B cell (primary cell): ENCODE data around the gene SLC24A4. TPM values are rescaled to one million over a fixed set of nuclear protein-coding genes. Genes with fewer than 3 reads are reported as not detected.

ENCODE experiments used
- ATAC-seq: fragments of 200-7000 bp; cut with Tn5 transposase; one replicate; pipeline ENCODE4 v1.10.0; 2021; ENCODE audit warnings: low read depth, mild to moderate bottlenecking, moderate number of reproducible peaks, moderate library complexity
- CTCF ChIA-PET: fragments of 350-600 bp; sonication (Branson Sonifier 250); formaldehyde crosslinking; loops from one replicate; lab custom pipeline; 2021; ENCODE audit warnings: antibody characterized with exemption, inconsistent platforms; lab: Charles Lee
- POLR2A ChIA-PET: fragments of 350-600 bp; sonication (Branson Sonifier 250); formaldehyde crosslinking; loops from one replicate; lab custom pipeline; 2021; ENCODE audit warnings: antibody characterized with exemption; lab: Charles Lee
- DNase-seq: peaks from one replicate; pipeline ENCODE4 v3.0.0; 2013
- H2AFZ ChIP-seq: 2 replicates; pipeline ENCODE4 v1.6.1; 2012; ENCODE audit warnings: mild to moderate bottlenecking, low read depth, low read length; ENCODE audit not compliant: insufficient read depth, poor library complexity, severe bottlenecking
- H3K27ac ChIP-seq, 2 donors: 1 replicate in 1 of 2; 2 replicates in 1 of 2; pipeline ENCODE4 v1.5.1; 2012 to 2013; ENCODE audit warnings: low read length in 2 of 2, mild to moderate bottlenecking in 2 of 2, moderate library complexity in 1 of 2
- H3K27me3 ChIP-seq, 4 experiments: fragments of 200-600 bp in 1 of 4; sonication (generic) in 1 of 4; replicated peaks in 1 of 4; 1 replicate in 2 of 4; 2 replicates in 2 of 4; pipeline versions ENCODE4 v1.6.1 to v1.7.0; 2013 to 2016; ENCODE audit warnings: low read length in 3 of 4, mild to moderate bottlenecking in 2 of 4, mixed read lengths in 1 of 4, moderate library complexity in 1 of 4; ENCODE audit not compliant: insufficient read depth in 4 of 4, control insufficient read depth in 3 of 4; ENCODE audit errors: control extremely low read depth in 1 of 4
- H3K36me3 ChIP-seq, 2 experiments: replicated peaks in 1 of 2; 1 replicate in 1 of 2; 2 replicates in 1 of 2; pipeline versions ENCODE4 v1.6.1 to v1.7.1; 2013; ENCODE audit warnings: low read length in 1 of 2; ENCODE audit not compliant: insufficient read depth in 2 of 2, control insufficient read depth in 1 of 2; ENCODE audit errors: control extremely low read depth in 1 of 2, extremely low read depth in 1 of 2
- H3K4me1 ChIP-seq, 2 donors: fragments of 200-600 bp in 1 of 2; sonication (generic) in 1 of 2; 1 replicate in 1 of 2; 2 replicates in 1 of 2; pipeline versions ENCODE4 v1.5.1 to v1.6.1; 2013 to 2017; ENCODE audit warnings: low read length in 2 of 2; ENCODE audit not compliant: control insufficient read depth in 2 of 2, insufficient read depth in 2 of 2
- H3K4me2 ChIP-seq: replicated peaks from 2 replicates; pipeline ENCODE3; 2012; ENCODE audit warnings: mild to moderate bottlenecking, low read depth, low read length; ENCODE audit not compliant: poor library complexity, severe bottlenecking
- H3K4me3 ChIP-seq, 5 experiments: fragments of 200-600 bp in 1 of 5; sonication (generic) in 1 of 5; 1 replicate in 3 of 5; 2 replicates in 2 of 5; pipeline versions ENCODE4 v1.5.1 to v1.7.0; 2011 to 2016; ENCODE audit warnings: low read length in 4 of 5, mild to moderate bottlenecking in 4 of 5, low read depth in 2 of 5, control low read depth in 1 of 5, moderate library complexity in 1 of 5; ENCODE audit not compliant: insufficient read depth in 1 of 5; ENCODE audit errors: control extremely low read depth in 1 of 5, extremely low read depth in 1 of 5
- H3K79me2 ChIP-seq: fragments of 200-600 bp; sonication (generic); one replicate; pipeline ENCODE4 v1.6.0; 2016; ENCODE audit warnings: low read length; ENCODE audit not compliant: control insufficient read depth, insufficient read depth
- H3K9ac ChIP-seq: fragments of 200-600 bp; sonication (generic); 2 replicates; pipeline ENCODE4 v1.6.1; 2017; ENCODE audit warnings: mild to moderate bottlenecking, low read length, moderate library complexity
- H3K9me3 ChIP-seq, 3 donors: one replicate each; pipeline versions ENCODE4 v1.6.1 to v1.7.1; 2013; ENCODE audit warnings: low read length in 2 of 3; ENCODE audit not compliant: control insufficient read depth in 2 of 3, insufficient read depth in 1 of 3; ENCODE audit errors: control extremely low read depth in 1 of 3
- H4K20me1 ChIP-seq: 2 replicates; pipeline ENCODE4 v1.6.0; 2012; ENCODE audit warnings: mild to moderate bottlenecking, low read length; ENCODE audit not compliant: insufficient read depth, control insufficient read depth, poor library complexity, severe bottlenecking
- H3K27ac Mint-ChIP-seq: one replicate; pipeline ENCODE4 v1.8.0; 2021; ENCODE audit warnings: mixed read lengths
- H3K27me3 Mint-ChIP-seq: one replicate; pipeline ENCODE4 v1.8.0; 2021; ENCODE audit warnings: mixed read lengths
- H3K4me1 Mint-ChIP-seq: one replicate; pipeline ENCODE4 v1.8.0; 2021; ENCODE audit warnings: mixed read lengths
- H3K4me3 Mint-ChIP-seq: one replicate; pipeline ENCODE4 v1.8.0; 2021; ENCODE audit warnings: mixed read lengths
- H3K9me3 Mint-ChIP-seq: one replicate; pipeline ENCODE4 v1.8.0; 2022; ENCODE audit warnings: mixed read lengths; ENCODE audit not compliant: insufficient read depth
- CTCF ChIP-seq: fragments of 200-600 bp; IDR thresholded peaks from one replicate; pipeline ENCODE4 v1.8.0; 2022; ENCODE audit warnings: antibody characterized with exemption, mild to moderate bottlenecking
- EZH2 ChIP-seq: IDR thresholded peaks from 2 replicates; pipeline ENCODE4 v1.6.1; 2012; ENCODE audit warnings: borderline replicate concordance, low read depth, mild to moderate bottlenecking, moderate library complexity, low read length; ENCODE audit not compliant: insufficient read depth, poor library complexity, severe bottlenecking
- WGBS: methylation state at CpG from one replicate; pipeline ENCODE4 v1.1.5; 2013; ENCODE audit warnings: missing lambda C conversion rate; ENCODE audit not compliant: insufficient coverage; 5-methylcytosine and 5-hydroxymethylcytosine counted together
- intact Hi-C: fragments of 100-400 bp; cut with micrococcal nuclease; formaldehyde crosslinking; loops from one replicate; pipeline ENCODE4 v1.10.0; 2022
- polyA plus RNA-seq: library from polyadenylated mRNA; depleted of rRNA; stranded (reverse); fragments of >200 nt; gene quantifications from 2 replicates; pipeline ENCODE4 v1.2.3, GENCODE V29; 2012
- total RNA-seq, 2 donors: library from RNA; stranded (reverse); fragments of 120-200 nt in 1 of 2; gene quantifications; 1 replicate in 1 of 2; 2 replicates in 1 of 2; pipeline versions ENCODE4 v1.2.3 to v1.2.4, GENCODE V29; 2013 to 2022

The SLC24A4 gene
- total and polyA plus RNA-seq, 2 donors (not counting 1 experiment from before 2014, with no cell fraction given): 0.19 TPM; not detected in 1

GRCh38 chr14:92411941-92412340 is 89.0 kb downstream of the SLC24A4 start:
- Histone ChIP-seq H2AFZ (no peak overlapping the region), H3K27me3 (peaks cover 0 to 10% (median 3%) of the 10 kb centered on the region in 4 experiments), H3K4me3 (no peak overlapping the region), H3K79me2 (no peaks in the 10 kb centered on the region), H4K20me1 (no peaks in the 10 kb centered on the region), H3K4me1 (peaks cover 0 to 8% of the 10 kb centered on the region in 2 donors), H3K36me3 (no peaks in the 10 kb centered on the region), H3K9me3 (peaks cover 0 to 4% (median 0%) of the 10 kb centered on the region in 3 donors), H3K4me2 (no peak overlapping the region), H3K9ac (no peak overlapping the region), H3K27ac (no peak overlapping the region)
- intact Hi-C loops: no loop called here
- H3K27ac Mint-ChIP-seq: no peak overlapping the region
- POLR2A ChIA-PET: no interaction called here
- ATAC-seq (no peak), DNase-seq (no peak)
- CTCF ChIA-PET: no interaction called here
- no peak for TF ChIP-seq EZH2
- TF ChIP-seq CTCF: no peak
- peaks cover 28% of the 10 kb centered on the region for H3K27me3 Mint-ChIP-seq
- peaks cover 10% of the 10 kb centered on the region for H3K4me1 Mint-ChIP-seq
- H3K9me3 Mint-ChIP-seq: peaks cover 6% of the 10 kb centered on the region
- H3K4me3 Mint-ChIP-seq: no peak overlapping the region
- 79% methylated on average over 6 of the region's 7 CpGs for WGBS

- no peaks in the 10 kb centered on the region for H3K9me3 Mint-ChIP-seq
- H3K27ac Mint-ChIP-seq: no peak overlapping the region
- Histone ChIP-seq H3K27me3 (peaks cover 0 to 10% (median 3%) of the 10 kb centered on the region in 4 experiments), H4K20me1 (no peaks in the 10 kb centered on the region), H3K79me2 (no peaks in the 10 kb centered on the region), H3K4me2 (no peak overlapping the region), H3K27ac (no peak overlapping the region), H3K9me3 (peaks cover 0 to 4% (median 0%) of the 10 kb centered on the region in 3 donors), H3K4me1 (peaks cover 0 to 8% of the 10 kb centered on the region in 2 donors), H2AFZ (no peak overlapping the region), H3K4me3 (no peak overlapping the region), H3K9ac (no peak overlapping the region), H3K36me3 (no peaks in the 10 kb centered on the region)
- TF ChIP-seq CTCF (no peak), EZH2 (no peak)
- intact Hi-C loops: no loop called here
- peaks cover 28% of the 10 kb centered on the region for H3K27me3 Mint-ChIP-seq
- POLR2A ChIA-PET: no interaction called here
- peaks cover 10% of the 10 kb centered on the region for H3K4me1 Mint-ChIP-seq
- ATAC-seq (no peak), DNase-seq (no peak)
- CTCF ChIA-PET: no interaction called here
- 78% methylated on average over 10 of the region's 10 CpGs for WGBS
- H3K4me3 Mint-ChIP-seq: no peak overlapping the region
Observed at GRCh38 chr14:92412912-92413311, 89.9 kb downstream of the SLC24A4 start.
